Effector memory CD8-positive, alpha-beta T cell (primary cell): ENCODE data around the gene BMF.
"Not testable (repeated sequence)": the region's sequence is repeated elsewhere in the genome, so short reads cannot be mapped to it uniquely, and the experiment has no call there.

Experiments
- ATAC-seq: fragments of 150-1000 bp; cut with Tn5 transposase; replicated peaks from 2 replicates; pipeline ENCODE4 v1.10.0; 2021; ENCODE audit warnings: mild to moderate bottlenecking, moderate library complexity
- DNase-seq, 3 experiments: peaks; one replicate each; pipeline ENCODE4 v3.0.0; 2021
- H3K27ac Mint-ChIP-seq, 2 donors: one replicate each; pipeline ENCODE4 v1.8.0; 2022; ENCODE audit warnings: mild to moderate bottlenecking in 2 of 2, mixed read lengths in 2 of 2, moderate library complexity in 2 of 2
- H3K27me3 Mint-ChIP-seq, 2 donors: one replicate each; pipeline ENCODE4 v1.8.0; 2022; ENCODE audit warnings: mixed read lengths in 2 of 2
- H3K36me3 Mint-ChIP-seq: one replicate; pipeline ENCODE4 v1.8.0; 2022; ENCODE audit warnings: mild to moderate bottlenecking, moderate library complexity, mixed read lengths; ENCODE audit not compliant: insufficient read depth
- H3K4me1 Mint-ChIP-seq, 2 donors: one replicate each; pipeline ENCODE4 v1.8.0; 2022; ENCODE audit warnings: low read depth in 2 of 2, mixed read lengths in 2 of 2
- H3K4me3 Mint-ChIP-seq, 2 donors: one replicate each; pipeline ENCODE4 v1.8.0; 2022; ENCODE audit warnings: mild to moderate bottlenecking in 2 of 2, mixed read lengths in 2 of 2, moderate library complexity in 2 of 2
- H3K9me3 Mint-ChIP-seq, 2 donors: one replicate each; pipeline ENCODE4 v1.8.0; 2022; ENCODE audit warnings: mixed read lengths in 2 of 2
- total RNA-seq, 9 experiments: gene quantifications; one replicate each; lab custom pipeline; 2026; lab: John Stamatoyannopoulos, UW

The BMF gene, protein sequence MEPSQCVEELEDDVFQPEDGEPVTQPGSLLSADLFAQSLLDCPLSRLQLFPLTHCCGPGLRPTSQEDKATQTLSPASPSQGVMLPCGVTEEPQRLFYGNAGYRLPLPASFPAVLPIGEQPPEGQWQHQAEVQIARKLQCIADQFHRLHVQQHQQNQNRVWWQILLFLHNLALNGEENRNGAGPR
- 14.2 to 224 (median 28.3) reads per million in 9 experiments for total RNA-seq

DNA sequence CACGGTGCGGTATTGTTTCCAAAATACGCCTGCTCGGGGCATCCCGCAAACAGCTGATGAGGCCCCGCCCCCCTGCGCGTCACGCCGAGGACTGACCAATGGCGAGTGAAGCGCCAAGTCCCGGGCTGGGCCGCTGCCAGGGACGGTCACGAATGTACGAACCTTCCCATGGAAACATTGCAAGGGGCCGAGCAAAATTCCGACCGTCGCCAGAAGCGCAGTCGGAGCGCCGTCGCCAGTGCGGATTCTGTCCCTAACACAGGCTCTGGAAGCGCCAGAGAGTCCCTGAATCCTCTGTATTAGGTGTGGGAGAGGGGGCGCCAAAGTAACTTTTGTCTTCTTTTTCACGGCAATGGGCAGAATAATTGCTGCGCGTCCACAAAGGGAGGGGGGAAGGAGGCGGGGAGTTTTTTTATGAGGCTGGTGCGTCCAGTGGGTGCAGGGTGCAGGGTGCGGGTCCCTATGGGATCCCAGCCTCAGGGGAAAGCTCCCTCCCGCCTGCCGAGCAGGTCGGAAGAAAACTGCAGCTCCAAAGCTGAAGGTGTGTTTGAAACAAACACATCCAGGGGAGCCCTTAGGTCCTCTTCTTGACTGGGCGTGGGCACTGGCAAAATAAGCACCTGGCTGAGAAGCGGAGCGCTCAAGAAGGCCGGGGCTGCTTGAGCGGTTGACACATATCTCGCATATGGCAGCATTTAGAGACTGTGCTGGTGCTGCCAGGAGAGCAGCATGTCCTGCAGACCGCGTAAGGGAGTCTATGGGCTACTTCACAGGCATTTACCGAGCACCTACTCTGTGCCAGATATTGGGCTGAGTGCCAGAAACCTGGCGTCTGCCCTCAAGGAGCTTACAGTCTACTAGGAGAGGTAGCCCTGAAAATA lies at the start of gene BMF:
BMF (minus strand) TSS at position 25 of the 881 bp plus-strand sequence. CDS start 2,793 bp downstream, outside the sequence.
- ATAC-seq (peak; percentile 86), DNase-seq (peak; percentile 96 to 98 (median 96))
- peaks cover 37 to 43% of the 10 kb centered on the region in 2 donors for H3K4me1 Mint-ChIP-seq
- no peaks in the 10 kb centered on the region for H3K9me3 Mint-ChIP-seq
- peaks cover 11% of the 10 kb centered on the region for H3K36me3 Mint-ChIP-seq
- H3K27me3 Mint-ChIP-seq, result peaks cover 12 to 19% of the 10 kb centered on the region in 2 donors
- peak within 1 kb of the TSS; percentile 98 to 99 for H3K4me3 Mint-ChIP-seq
- H3K27ac Mint-ChIP-seq, result peak within 1 kb of the TSS; percentile 91 to 96

DNA sequence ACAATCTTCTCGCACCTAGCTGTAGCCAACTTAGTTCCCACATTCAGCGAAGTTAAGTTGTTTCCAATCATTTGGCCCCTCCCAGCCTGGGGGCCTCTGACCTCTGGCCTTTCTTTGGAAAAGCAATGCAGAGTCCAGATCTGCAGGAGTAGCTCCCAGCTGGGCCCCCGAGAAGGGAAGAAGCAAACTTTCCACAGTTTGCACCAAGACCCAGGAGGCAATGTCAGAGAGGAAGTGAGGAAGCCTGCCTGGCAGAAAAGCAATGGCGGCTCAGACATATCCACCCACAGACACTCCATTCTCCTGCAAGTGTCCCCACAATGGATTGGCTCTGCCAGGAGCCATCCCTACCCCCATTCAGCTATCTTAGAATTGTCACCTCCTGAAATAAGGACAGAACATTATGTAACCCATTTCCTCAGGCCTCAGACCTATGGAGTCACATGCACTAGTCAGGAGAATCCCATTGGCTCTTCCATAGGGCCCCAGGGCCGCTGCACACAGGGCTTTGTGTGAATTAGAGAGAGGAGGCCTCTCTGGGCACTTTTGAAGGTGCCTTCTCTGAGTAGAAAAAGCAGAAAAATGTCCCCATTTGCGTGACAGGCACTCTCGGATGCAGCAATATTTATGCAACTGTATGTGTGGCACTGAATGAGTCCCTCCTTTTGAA lies 49.2 kb upstream of the BMF start:
- Mint-ChIP-seq H3K9me3 (no peaks in the 10 kb centered on the region), H3K36me3 (no peaks in the 10 kb centered on the region), H3K27ac (no peak overlapping the region), H3K4me3 (no peak overlapping the region), H3K27me3 (no peaks in the 10 kb centered on the region), H3K4me1 (no peaks in the 10 kb centered on the region)
- DNase-seq, result no peak
- ATAC-seq, result no peak

GRCh38 chr15:40155270-40155910 lies 46.7 kb upstream of the BMF start:
- DNase-seq (no peak), ATAC-seq (no peak)
- Mint-ChIP-seq H3K27ac (no peak overlapping the region), H3K27me3 (peaks cover 0 to 11% of the 10 kb centered on the region in 2 donors), H3K4me1 (no peaks in the 10 kb centered on the region), H3K9me3 (no peaks in the 10 kb centered on the region), H3K4me3 (no peak overlapping the region), H3K36me3 (no peaks in the 10 kb centered on the region)

DNA sequence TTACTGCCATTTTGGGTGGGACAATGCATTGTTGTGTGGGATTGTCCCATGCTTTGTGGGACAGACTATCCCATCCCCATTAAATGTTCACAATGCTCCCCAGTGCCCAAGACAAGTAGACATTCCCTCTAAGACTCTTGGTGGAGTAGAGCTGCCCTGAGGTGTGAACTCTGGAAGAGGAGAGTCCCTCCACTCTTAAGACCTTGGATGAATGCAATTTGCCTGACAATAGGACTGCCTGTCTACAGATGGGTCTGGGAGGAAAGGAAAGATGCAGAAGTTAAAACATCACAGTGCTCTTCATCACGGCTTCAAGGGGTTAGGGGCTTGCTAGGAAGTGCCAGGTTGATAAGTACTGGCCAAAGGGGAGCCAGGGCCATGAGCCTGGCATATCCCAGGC lies 46.1 kb upstream of the BMF start:
- not testable (repeated sequence) for H3K36me3 Mint-ChIP-seq, DNase-seq, H3K4me3 Mint-ChIP-seq, ATAC-seq, H3K4me1 Mint-ChIP-seq, H3K9me3 Mint-ChIP-seq, H3K27ac Mint-ChIP-seq
- peaks cover 0 to 14% of the 10 kb centered on the region in 2 donors for H3K27me3 Mint-ChIP-seq

DNA sequence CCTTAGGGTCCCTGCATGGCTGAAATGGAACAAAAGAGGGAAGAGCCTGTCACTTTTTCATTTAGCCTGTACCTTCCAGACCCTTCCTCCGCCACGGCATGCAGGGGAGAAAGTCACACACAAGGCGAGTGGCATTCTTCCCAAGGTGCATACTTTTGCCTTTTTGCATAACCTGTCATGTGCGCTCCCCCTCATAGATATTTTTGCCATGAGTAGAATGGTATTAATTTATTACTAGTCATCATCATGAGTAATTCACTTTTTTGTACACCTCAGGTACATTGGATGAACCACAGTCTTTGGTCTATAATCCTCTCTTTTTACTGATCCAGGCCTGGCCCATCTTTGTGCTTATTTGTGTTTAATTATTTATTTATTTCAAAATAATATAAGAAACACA lies 43.3 kb upstream of the BMF start:
- H3K9me3 Mint-ChIP-seq, result no peaks in the 10 kb centered on the region
- peaks cover 0 to 17% of the 10 kb centered on the region in 2 donors for H3K27me3 Mint-ChIP-seq
- no peak overlapping the region for H3K4me3 Mint-ChIP-seq
- no peaks in the 10 kb centered on the region for H3K4me1 Mint-ChIP-seq
- no peak overlapping the region for H3K27ac Mint-ChIP-seq
- DNase-seq, result no peak
- no peaks in the 10 kb centered on the region for H3K36me3 Mint-ChIP-seq
- ATAC-seq, result no peak

- no peak for DNase-seq
- Mint-ChIP-seq H3K4me1 (no peaks in the 10 kb centered on the region), H3K9me3 (no peaks in the 10 kb centered on the region), H3K4me3 (no peak overlapping the region), H3K36me3 (no peaks in the 10 kb centered on the region), H3K27me3 (peaks cover 0 to 17% of the 10 kb centered on the region in 2 donors), H3K27ac (no peak overlapping the region)
- no peak for ATAC-seq
Measured at GRCh38 chr15:40151499-40151898, 42.8 kb upstream of the BMF start.

- Mint-ChIP-seq H3K27me3 (peaks cover 0 to 17% of the 10 kb centered on the region in 2 donors), H3K36me3 (no peaks in the 10 kb centered on the region), H3K9me3 (no peaks in the 10 kb centered on the region), H3K4me3 (no peak overlapping the region), H3K4me1 (no peaks in the 10 kb centered on the region), H3K27ac (no peak overlapping the region)
- ATAC-seq, result no peak
- DNase-seq, result no peak
Measured at GRCh38 chr15:40150163-40150925, 41.7 kb upstream of the BMF start.

- DNase-seq (no peak), ATAC-seq (no peak)
- no peak overlapping the region for H3K27ac Mint-ChIP-seq
- no peaks in the 10 kb centered on the region for H3K9me3 Mint-ChIP-seq
- H3K4me1 Mint-ChIP-seq, result no peaks in the 10 kb centered on the region
- peaks cover 0 to 17% of the 10 kb centered on the region in 2 donors for H3K27me3 Mint-ChIP-seq
- H3K36me3 Mint-ChIP-seq, result no peaks in the 10 kb centered on the region
- no peak overlapping the region for H3K4me3 Mint-ChIP-seq
Measured at GRCh38 chr15:40149339-40149738, 40.7 kb upstream of the BMF start.

DNA sequence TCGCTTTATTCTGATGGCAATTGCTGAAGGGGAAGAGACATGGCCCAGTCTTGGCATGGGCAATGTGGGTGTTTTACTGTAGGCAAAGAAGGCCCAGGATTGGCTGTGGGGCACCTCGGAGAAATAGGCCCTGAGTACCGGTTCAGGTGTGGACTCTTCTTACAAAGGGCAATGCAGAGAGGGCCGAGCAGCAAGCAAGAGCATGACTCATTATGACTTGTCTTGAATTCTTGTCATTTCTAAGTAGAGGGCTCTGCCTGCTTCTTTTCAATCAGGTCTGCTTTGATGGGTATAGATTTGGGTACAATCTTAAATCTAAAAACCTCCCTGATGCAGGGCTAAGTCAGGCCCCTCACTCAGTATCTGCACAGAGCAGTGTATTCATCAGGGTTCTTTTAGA lies 37.4 kb upstream of the BMF start:
- no peaks in the 10 kb centered on the region for H3K36me3 Mint-ChIP-seq
- no peak overlapping the region for H3K27ac Mint-ChIP-seq
- H3K4me3 Mint-ChIP-seq, result no peak overlapping the region
- no peaks in the 10 kb centered on the region for H3K9me3 Mint-ChIP-seq
- ATAC-seq, result no peak
- no peaks in the 10 kb centered on the region for H3K4me1 Mint-ChIP-seq
- DNase-seq, result no peak
- peaks cover 0 to 6% of the 10 kb centered on the region in 2 donors for H3K27me3 Mint-ChIP-seq

GRCh38 chr15:40142428-40142827 lies 33.7 kb upstream of the BMF start:
- H3K27me3 Mint-ChIP-seq, result no peaks in the 10 kb centered on the region
- ATAC-seq (no peak), DNase-seq (no peak)
- no peaks in the 10 kb centered on the region for H3K4me1 Mint-ChIP-seq
- no peak overlapping the region for H3K27ac Mint-ChIP-seq
- H3K36me3 Mint-ChIP-seq, result no peaks in the 10 kb centered on the region
- no peak overlapping the region for H3K4me3 Mint-ChIP-seq
- no peaks in the 10 kb centered on the region for H3K9me3 Mint-ChIP-seq

GRCh38 chr15:40138201-40138570 lies 29.5 kb upstream of the BMF start:
- ATAC-seq, H3K27me3 Mint-ChIP-seq, H3K4me1 Mint-ChIP-seq, H3K9me3 Mint-ChIP-seq, H3K36me3 Mint-ChIP-seq, H3K27ac Mint-ChIP-seq, H3K4me3 Mint-ChIP-seq, DNase-seq: not testable (repeated sequence)

- no peaks in the 10 kb centered on the region for H3K9me3 Mint-ChIP-seq
- no peak overlapping the region for H3K27ac Mint-ChIP-seq
- H3K4me3 Mint-ChIP-seq, result no peak overlapping the region
- H3K4me1 Mint-ChIP-seq, result no peaks in the 10 kb centered on the region
- DNase-seq (no peak), ATAC-seq (no peak)
- no peaks in the 10 kb centered on the region for H3K36me3 Mint-ChIP-seq
- no peaks in the 10 kb centered on the region for H3K27me3 Mint-ChIP-seq
Measured at GRCh38 chr15:40137303-40138200, 28.9 kb upstream of the BMF start.
